Ovary (tissue), 3 donors: ENCODE data around the gene CNOT3.

ENCODE experiments used
- CTCF ChIP-seq, 3 donors: fragments of 450-650 bp in 2 of 3; fragments of 200-600 bp in 1 of 3; IDR thresholded peaks; one replicate each; pipeline versions ENCODE4 v1.5.1 to v1.8.0; 2016 to 2022; ENCODE audit warnings: antibody characterized with exemption in 3 of 3, mild to moderate bottlenecking in 1 of 3
- EP300 ChIP-seq: sonication (generic); formaldehyde crosslinking; IDR thresholded peaks from one replicate; pipeline ENCODE4 v1.6.1; 2017; ENCODE audit warnings: antibody characterized with exemption
- POLR2A ChIP-seq: fragments of 450-650 bp; IDR thresholded peaks from one replicate; pipeline ENCODE4 v1.6.1; 2017; ENCODE audit warnings: antibody characterized with exemption, mild to moderate bottlenecking, moderate library complexity
- donor health status: DM: no; HTN: no; CAD: no.

GRCh38 chr19:54204767-54205468 is 67.4 kb downstream of the CNOT3 start:
- TF ChIP-seq CTCF (IDR thresholded peaks at IDR 0.05) (no peak), POLR2A (no peak), EP300 (no peak)
